ENCODE data around the gene PREPL.

GRCh38 chr2:44371445-44371844 is 10.2 kb upstream of the PREPL start:
- no peak for TF ChIP-seq CTCF (IDR thresholded peaks at IDR 0.05)
- TF ChIP-seq POLR2A (IDR thresholded peaks at IDR 0.05) = no peak

Measured in right lobe of liver (tissue), 4 donors.